ENCODE measurements around the gene PARP3.
A peak's percentile ranks its signal among the peaks of the same experiment; 100 is the strongest.

PARP3 gene

GRCh38 chr3:51994530-51994929 is 52.4 kb downstream of the PARP3 start:
- ATAC-seq (ENCODE audit: low read depth) = no peak
- Histone ChIP-seq H3K36me3 (ENCODE audit: low read depth) (peaks cover 44% of the 10 kb centered on the region), H3K4me3 (ENCODE audit: severe bottlenecking) (peak overlapping the region; percentile 86), H3K9me3 (ENCODE audit: severe bottlenecking) (no peaks in the 10 kb centered on the region), H3K27me3 (ENCODE audit: insufficient read depth, poor library complexity, severe bottlenecking) (no peaks in the 10 kb centered on the region), H3K4me1 (ENCODE audit: insufficient read depth, poor library complexity, severe bottlenecking) (peaks cover 17% of the 10 kb centered on the region), H3K27ac (ENCODE audit: poor library complexity, severe bottlenecking) (peak overlapping the region; percentile 83)
- TF ChIP-seq CTCF (IDR thresholded peaks at IDR 0.05; ENCODE audit: poor library complexity, severe bottlenecking) = no peak
- DNase-seq (ENCODE audit: low spot score) = no peak

- ATAC-seq (ENCODE audit: low read depth) = peak; percentile 76
Observed at GRCh38 chr3:51995346-51996163, 53.4 kb downstream of the PARP3 start, which contains the start of gene RPL29. TSS of gene RPL29 (minus strand) at chr3:51995895. CDS start at chr3:51995461, 434 bp downstream.

GRCh38 chr3:51997172-51997571 is 55.0 kb downstream of the PARP3 start:
- Histone ChIP-seq H3K27me3 (ENCODE audit: insufficient read depth, poor library complexity, severe bottlenecking) (no peaks in the 10 kb centered on the region), H3K4me3 (ENCODE audit: severe bottlenecking) (no peak overlapping the region), H3K9me3 (ENCODE audit: severe bottlenecking) (no peaks in the 10 kb centered on the region), H3K36me3 (ENCODE audit: low read depth) (peaks cover 33% of the 10 kb centered on the region), H3K27ac (ENCODE audit: poor library complexity, severe bottlenecking) (peak overlapping the region; percentile 24), H3K4me1 (ENCODE audit: insufficient read depth, poor library complexity, severe bottlenecking) (peaks cover 17% of the 10 kb centered on the region)
- no peak for DNase-seq (ENCODE audit: low spot score)
- no peak for ATAC-seq (ENCODE audit: low read depth)
- TF ChIP-seq CTCF (IDR thresholded peaks at IDR 0.05; ENCODE audit: poor library complexity, severe bottlenecking) = no peak

More at GRCh38 chr3:51995346-51996163, 53.4 kb downstream of the PARP3 start, which contains the start of gene RPL29:
- peak within 1 kb of the TSS; percentile 86 for H3K4me3 ChIP-seq (ENCODE audit: severe bottlenecking)
- TF ChIP-seq CTCF (IDR thresholded peaks at IDR 0.05; ENCODE audit: poor library complexity, severe bottlenecking) = no peak
- peaks cover 44% of the 10 kb centered on the region for H3K36me3 ChIP-seq (ENCODE audit: low read depth)
- H3K27me3 ChIP-seq (ENCODE audit: insufficient read depth, poor library complexity, severe bottlenecking) = no peaks in the 10 kb centered on the region
- H3K4me1 ChIP-seq (ENCODE audit: insufficient read depth, poor library complexity, severe bottlenecking) = peaks cover 17% of the 10 kb centered on the region
- peak within 1 kb of the TSS; percentile 83 for H3K27ac ChIP-seq (ENCODE audit: poor library complexity, severe bottlenecking)
- peak; percentile 86 for DNase-seq (ENCODE audit: low spot score)
- no peaks in the 10 kb centered on the region for H3K9me3 ChIP-seq (ENCODE audit: severe bottlenecking)

- H3K27ac ChIP-seq (ENCODE audit: poor library complexity, severe bottlenecking) = peak overlapping the region; percentile 24
- ATAC-seq (ENCODE audit: low read depth) (peak; percentile 62), DNase-seq (ENCODE audit: low spot score) (no peak)
- no peak overlapping the region for H3K4me3 ChIP-seq (ENCODE audit: severe bottlenecking)
- no peaks in the 10 kb centered on the region for H3K9me3 ChIP-seq (ENCODE audit: severe bottlenecking)
- no peak for TF ChIP-seq CTCF (IDR thresholded peaks at IDR 0.05; ENCODE audit: poor library complexity, severe bottlenecking)
- peaks cover 24% of the 10 kb centered on the region for H3K36me3 ChIP-seq (ENCODE audit: low read depth)
- H3K27me3 ChIP-seq (ENCODE audit: insufficient read depth, poor library complexity, severe bottlenecking) = no peaks in the 10 kb centered on the region
- H3K4me1 ChIP-seq (ENCODE audit: insufficient read depth, poor library complexity, severe bottlenecking) = peaks cover 17% of the 10 kb centered on the region
Observed at GRCh38 chr3:51997935-51998596, 55.9 kb downstream of the PARP3 start.

Measured in RWPE2 (cell line).